ES-I3 (cell line): ENCODE data around the gene GRK5.

Experiments
- H3K36me3 ChIP-seq: 2 replicates; pipeline ENCODE4 v1.6.1; 2013; ENCODE audit warnings: mild to moderate bottlenecking, low read length, control low read depth, moderate library complexity; ENCODE audit not compliant: insufficient read depth
- H3K4me1 ChIP-seq: 2 replicates; pipeline ENCODE4 v1.6.1; 2013; ENCODE audit warnings: mild to moderate bottlenecking, control low read depth, low read length; ENCODE audit not compliant: insufficient read depth
- H3K9ac ChIP-seq: 2 replicates; pipeline ENCODE4 v1.6.1; 2013; ENCODE audit warnings: low read depth, mild to moderate bottlenecking, low read length, moderate library complexity
- H3K9me3 ChIP-seq: 2 replicates; pipeline ENCODE4 v1.6.1; 2013; ENCODE audit warnings: mild to moderate bottlenecking, low read length, moderate library complexity; ENCODE audit not compliant: control insufficient read depth, insufficient read depth

Gene GRK5

DNA sequence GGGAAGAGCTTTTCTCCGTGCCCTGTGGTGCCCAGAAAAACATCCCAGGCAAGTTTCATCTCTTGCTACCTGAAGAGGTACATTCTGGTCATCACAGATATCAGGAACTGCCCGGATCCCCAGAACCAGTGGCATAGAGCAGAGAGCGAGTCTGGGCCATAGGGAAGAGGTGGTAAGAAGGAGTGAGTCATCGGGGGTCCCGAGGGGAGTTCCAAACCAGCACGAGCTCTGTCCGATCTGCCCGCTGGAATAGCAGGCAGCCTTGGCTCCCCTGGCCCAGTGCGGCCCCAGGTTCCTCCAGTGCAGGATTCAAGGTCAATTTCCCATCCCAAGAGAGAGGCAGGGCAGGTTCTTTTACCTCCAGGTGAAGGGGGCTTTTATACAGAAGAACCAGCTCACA is 210.5 kb downstream of the GRK5 start:
- no peaks in the 10 kb centered on the region for H3K9me3 ChIP-seq
- H3K4me1 ChIP-seq: peaks cover 20% of the 10 kb centered on the region
- H3K36me3 ChIP-seq: no peaks in the 10 kb centered on the region
- H3K9ac ChIP-seq: no peak overlapping the region

DNA sequence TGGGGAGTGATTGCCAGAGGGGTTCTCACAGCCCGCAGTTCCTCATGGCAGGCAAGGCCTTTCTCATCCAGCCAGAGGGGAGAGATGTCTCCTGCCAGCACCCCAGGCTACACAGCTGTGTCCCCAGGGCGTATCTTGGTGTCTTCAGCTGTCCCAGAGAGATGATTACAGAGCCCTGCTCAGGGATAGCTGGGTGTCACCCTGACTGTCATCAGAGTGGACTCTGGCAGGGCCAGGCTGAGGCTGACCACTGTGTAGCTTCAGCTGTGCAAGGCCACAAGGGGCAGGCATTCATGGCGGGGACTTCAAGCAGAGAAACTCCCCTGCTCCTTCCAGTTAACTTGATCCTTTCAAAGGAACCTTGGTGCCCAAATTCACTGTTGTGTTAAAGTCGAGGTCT is 211.0 kb downstream of the GRK5 start:
- H3K36me3 ChIP-seq: no peaks in the 10 kb centered on the region
- H3K4me1 ChIP-seq: peaks cover 15% of the 10 kb centered on the region
- H3K9me3 ChIP-seq: no peaks in the 10 kb centered on the region
- no peak overlapping the region for H3K9ac ChIP-seq

DNA sequence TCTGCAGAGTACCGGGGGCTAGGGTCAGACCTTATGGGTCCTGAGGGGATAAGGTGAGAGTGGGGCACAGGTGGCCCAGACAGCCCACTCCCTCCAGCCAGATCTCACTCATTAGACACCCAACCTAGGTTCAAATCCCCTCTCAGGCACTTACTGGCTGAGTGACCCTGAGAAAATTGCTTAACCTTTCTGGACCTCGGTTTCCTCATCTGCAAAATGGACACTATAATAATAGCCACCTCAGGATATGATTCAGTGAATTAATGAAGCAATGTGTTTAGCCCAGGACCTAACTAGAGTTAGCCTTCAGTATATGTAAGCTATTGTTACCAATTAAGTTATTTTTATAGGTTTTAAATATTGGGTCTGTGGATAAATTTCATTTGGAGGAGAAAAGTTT is 212.6 kb downstream of the GRK5 start:
- no peak overlapping the region for H3K9ac ChIP-seq
- no peaks in the 10 kb centered on the region for H3K36me3 ChIP-seq
- H3K9me3 ChIP-seq: no peaks in the 10 kb centered on the region
- H3K4me1 ChIP-seq: peaks cover 7% of the 10 kb centered on the region

DNA sequence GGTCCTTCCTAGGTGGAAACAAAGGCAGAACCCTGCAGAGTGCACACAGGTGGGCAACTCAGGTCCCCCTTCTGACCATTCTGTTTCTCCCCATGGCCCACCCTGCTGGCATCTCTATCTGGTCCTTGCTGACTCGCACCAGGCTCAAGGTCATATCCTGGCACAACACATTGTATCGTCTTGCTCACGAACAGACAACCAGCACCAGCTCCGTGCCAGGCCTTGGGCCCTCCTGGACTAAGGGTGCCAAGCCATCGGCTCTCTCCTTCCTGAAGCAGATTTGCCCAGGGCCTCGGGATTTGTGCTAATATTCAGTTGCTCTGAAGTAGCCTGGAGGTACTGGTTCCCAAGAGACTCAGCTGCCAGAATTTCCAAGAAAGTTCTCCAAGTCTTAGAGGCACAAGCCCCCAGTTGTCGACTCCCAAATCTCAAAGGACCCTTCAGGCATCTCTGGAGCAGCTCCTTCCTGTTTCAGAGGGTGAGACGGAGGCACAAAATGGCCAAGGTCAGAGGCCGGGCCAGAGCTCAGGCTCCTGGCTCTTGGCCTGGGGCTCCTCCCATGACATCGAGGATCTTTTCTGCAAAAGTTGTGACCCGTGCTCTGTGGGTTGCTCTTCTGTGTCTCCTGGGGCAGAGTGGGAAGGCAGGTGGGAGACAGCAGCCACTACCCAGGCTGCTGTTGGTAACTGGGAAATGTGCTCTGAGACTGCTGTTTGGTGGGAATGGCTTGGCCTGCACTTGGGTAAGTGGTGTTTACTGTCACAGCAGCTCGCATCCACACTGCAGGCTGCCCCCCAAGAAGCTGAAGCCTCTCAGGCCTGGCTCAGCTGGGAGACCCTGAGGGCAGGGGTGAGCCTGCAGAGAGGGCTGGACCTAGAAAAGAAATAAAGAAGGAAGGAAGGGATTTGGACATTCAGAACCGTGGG is 213.8 kb downstream of the GRK5 start:
- Histone ChIP-seq H3K9ac (no peak overlapping the region), H3K4me1 (peaks cover 7% of the 10 kb centered on the region), H3K36me3 (no peaks in the 10 kb centered on the region)

DNA sequence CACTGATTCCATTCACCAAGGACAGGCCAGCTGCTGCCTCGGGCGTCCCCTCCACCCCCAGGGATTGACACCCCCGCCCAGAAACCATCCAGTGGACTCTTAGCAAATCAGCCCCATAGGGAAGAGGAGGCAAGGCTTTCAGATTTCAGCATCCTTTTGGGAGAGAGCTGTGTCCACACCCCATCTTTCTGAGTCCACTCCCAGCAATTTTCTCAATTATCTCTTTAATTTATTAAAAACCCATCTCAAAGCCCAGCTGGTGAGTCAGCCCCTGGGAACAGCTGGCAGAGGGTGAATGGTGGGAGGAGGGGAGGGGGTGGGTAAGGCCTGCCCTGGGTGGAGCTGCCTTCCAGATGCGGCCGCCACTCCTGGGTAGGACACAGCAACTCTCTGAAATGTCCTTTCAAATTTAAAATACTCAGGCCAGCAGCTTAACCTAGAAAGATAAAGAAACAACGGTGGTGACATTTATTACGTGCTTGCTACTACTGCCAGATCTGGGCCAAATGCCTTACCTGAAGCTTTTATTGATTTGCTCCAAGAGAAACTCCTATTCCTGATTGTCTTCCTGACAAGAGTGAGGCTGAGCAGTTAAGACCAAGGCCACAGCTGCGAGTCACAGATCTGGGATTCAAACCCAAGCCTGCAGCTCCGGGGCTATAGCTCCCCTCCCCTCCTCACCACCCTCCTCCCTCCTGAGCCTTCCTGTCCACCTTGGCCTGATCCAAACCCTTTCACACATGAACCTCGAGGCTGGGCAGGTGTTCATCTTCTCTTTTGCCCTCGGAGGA is 214.7 kb downstream of the GRK5 start:
- H3K36me3 ChIP-seq: no peaks in the 10 kb centered on the region
- H3K4me1 ChIP-seq: peaks cover 7% of the 10 kb centered on the region
- no peaks in the 10 kb centered on the region for H3K9me3 ChIP-seq
- no peak overlapping the region for H3K9ac ChIP-seq

More for the DNA sequence above, 213.8 kb downstream of the GRK5 start:
- H3K9me3 ChIP-seq: no peaks in the 10 kb centered on the region

DNA sequence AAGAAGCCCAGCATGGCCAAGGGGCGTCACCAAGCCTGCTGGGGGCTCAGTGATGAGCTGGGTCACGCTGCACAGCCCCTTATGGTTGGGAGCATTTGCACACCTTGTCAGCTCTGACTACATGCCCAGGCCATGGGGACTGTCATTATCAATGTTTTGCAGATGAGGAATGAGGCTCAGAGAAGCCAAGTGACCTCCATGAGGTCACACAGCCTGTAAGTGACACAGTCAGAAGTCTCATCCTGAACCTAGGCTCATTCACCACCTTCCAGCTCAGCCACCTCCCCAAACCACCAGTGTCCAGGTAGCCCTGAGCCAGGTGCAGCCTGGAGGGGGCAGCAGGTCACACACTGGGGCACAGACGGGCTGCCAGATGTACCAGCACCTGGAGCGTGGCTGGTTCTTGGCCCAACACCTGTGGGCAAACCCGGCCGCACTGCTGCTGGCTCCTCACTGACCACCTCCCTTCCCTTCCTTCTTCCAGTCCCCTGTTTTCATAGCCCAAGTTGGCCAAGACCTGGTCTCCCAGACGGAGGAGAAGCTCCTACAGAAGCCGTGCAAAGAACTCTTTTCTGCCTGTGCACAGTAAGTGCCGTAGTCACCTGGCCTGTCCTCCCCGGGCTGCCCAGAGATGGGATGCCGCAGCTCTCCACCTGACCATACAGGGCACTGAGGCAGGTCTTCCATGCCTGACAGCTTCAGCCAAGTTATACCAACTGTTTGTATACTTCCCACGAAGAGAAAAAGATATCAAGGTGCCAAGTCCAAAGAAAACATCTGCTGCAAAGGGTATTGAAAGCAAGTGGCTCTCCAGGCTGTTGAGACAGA is 215.5 kb downstream of the GRK5 start:
- Histone ChIP-seq H3K9ac (no peak overlapping the region), H3K9me3 (no peaks in the 10 kb centered on the region), H3K4me1 (peaks cover 7% of the 10 kb centered on the region), H3K36me3 (no peaks in the 10 kb centered on the region)

DNA sequence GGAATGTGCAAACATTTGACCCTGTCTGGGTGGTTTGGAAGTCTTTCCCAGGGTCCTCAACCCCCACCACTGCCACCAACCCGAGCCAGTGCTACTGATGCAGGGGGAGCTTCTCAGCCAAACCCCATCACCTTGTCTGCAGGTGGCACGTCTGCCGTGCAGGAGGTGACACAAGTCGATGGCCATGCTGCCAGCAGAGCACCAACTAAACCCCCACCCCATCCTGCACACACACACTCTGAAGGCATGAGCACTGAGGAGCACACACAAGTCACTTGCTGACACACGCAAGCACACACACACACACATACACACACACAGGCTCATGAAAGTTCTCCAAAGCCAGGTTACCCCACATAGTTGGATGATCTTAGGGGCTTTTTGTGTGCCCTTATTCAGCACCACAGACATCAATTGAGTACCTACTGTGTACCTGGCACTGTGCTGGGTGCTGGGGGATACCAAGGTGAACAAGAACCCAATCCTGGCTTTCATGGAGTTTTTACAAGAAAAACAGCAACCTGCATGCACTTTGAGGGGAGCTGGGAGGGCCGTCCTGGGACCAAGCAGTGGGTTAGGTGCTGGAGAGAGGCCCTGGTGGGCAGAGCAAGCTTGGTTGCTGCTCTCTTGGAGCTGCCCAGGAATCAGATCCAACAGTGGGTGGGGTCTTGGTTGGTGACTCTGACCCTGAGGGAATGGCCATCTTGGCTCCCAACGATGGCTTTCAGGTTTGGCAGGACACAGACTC is 216.3 kb downstream of the GRK5 start:
- Histone ChIP-seq H3K4me1 (peaks cover 7% of the 10 kb centered on the region), H3K9ac (no peak overlapping the region), H3K9me3 (no peaks in the 10 kb centered on the region), H3K36me3 (no peaks in the 10 kb centered on the region)

DNA sequence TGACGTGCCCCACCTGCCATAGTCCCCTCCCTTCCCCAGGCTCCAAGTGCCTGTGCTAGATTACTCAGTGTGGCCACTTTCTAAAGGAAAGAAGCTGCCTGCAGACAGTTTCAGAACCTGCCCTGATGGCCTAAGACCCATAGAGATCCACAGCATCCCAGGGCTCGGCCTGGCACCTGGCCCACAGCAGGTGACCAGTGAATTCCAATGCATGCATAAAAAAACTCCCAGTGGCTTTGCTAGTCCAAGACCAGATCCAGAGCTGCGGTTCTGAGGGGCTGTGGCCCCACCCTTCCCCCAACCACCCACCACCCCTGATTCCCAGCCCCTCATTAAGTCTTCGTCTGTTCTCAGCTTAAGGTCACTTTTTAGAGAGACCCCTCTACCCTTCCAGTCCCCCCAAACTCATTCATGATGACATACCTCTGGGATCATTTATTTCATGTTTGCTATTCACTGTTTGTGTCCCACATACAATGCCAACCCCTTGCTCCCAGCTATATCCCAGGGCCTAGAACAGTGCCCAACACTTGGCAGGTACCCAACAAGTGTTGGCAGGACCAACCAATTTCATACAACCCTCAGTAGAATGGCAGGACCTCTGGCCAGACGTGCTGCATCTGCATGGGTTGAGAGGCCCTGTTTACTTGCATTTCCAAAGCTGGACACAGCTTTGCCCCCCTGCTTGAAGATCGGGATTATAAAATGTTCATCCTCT is 217.0 kb downstream of the GRK5 start:
- H3K9me3 ChIP-seq: no peaks in the 10 kb centered on the region
- no peaks in the 10 kb centered on the region for H3K36me3 ChIP-seq

GRCh38 chr10:119425102-119425880 is 217.9 kb downstream of the GRK5 start:
- Histone ChIP-seq H3K4me1 (peaks cover 7% of the 10 kb centered on the region), H3K9ac (no peak overlapping the region), H3K36me3 (no peaks in the 10 kb centered on the region), H3K9me3 (no peaks in the 10 kb centered on the region)

More for the DNA sequence above, 217.0 kb downstream of the GRK5 start:
- H3K9ac ChIP-seq: no peak overlapping the region
- H3K4me1 ChIP-seq: peaks cover 7% of the 10 kb centered on the region

GRCh38 chr10:119425881-119426170 is 218.5 kb downstream of the GRK5 start:
- H3K4me1 ChIP-seq: peaks cover 7% of the 10 kb centered on the region
- H3K36me3 ChIP-seq: no peaks in the 10 kb centered on the region
- no peaks in the 10 kb centered on the region for H3K9me3 ChIP-seq
- H3K9ac ChIP-seq: no peak overlapping the region

GRCh38 chr10:119426699-119427098 is 219.3 kb downstream of the GRK5 start:
- H3K9me3 ChIP-seq: no peaks in the 10 kb centered on the region
- H3K36me3 ChIP-seq: no peaks in the 10 kb centered on the region
- H3K4me1 ChIP-seq: peaks cover 7% of the 10 kb centered on the region
- H3K9ac ChIP-seq: no peak overlapping the region

DNA sequence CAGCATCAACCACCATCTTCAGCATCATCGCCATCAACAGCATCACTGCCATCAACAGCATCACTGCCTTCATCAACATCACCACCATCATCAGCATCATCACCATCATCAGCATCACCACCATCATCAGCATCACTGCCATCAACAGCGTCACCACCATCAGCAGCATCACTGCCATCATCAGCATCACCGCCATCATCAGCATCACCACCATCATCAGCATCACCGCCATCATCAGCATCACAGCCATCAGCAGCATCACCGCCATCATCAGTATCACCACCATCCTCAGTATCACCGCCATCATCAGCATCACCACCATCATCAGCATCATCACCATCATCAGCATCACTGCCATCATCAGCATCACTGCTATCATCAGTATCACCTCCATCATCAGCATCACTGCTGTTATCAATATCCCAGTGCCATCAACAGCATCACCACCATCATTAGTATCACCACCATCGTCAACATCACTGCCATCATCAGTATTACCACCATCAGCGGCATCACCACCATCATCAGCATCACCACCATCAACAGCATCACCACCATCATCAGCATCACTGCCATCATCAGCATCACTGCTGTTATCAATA is 220.0 kb downstream of the GRK5 start:
- H3K9me3 ChIP-seq: no peaks in the 10 kb centered on the region
- H3K36me3 ChIP-seq: no peaks in the 10 kb centered on the region
- peaks cover 4% of the 10 kb centered on the region for H3K4me1 ChIP-seq
- no peak overlapping the region for H3K9ac ChIP-seq
